H1 (cell line): ENCODE data around the gene ANKS1B. TPM values are rescaled to one million over a fixed set of nuclear protein-coding genes. Genes with fewer than 3 reads are reported as not detected.

Source experiments
- CTCF ChIA-PET: fragments of 300-600 bp; sonication (Branson Sonifier 250); formaldehyde crosslinking; loops from one replicate; lab custom pipeline; 2021; ENCODE audit not compliant: partially characterized antibody; lab: Charles Lee
- POLR2A ChIA-PET: fragments of 300-600 bp; sonication (Branson Sonifier 250); formaldehyde crosslinking; loops from one replicate; lab custom pipeline; 2021; ENCODE audit warnings: inconsistent platforms; ENCODE audit not compliant: partially characterized antibody; lab: Charles Lee
- DNase-seq, 2 experiments: peaks; one replicate each; pipeline versions ENCODE4 v3.0.0 to v3.0.0-alpha.2; 2010 to 2022; ENCODE audit warnings: low spot score in 2 of 2, low read depth in 1 of 2, mixed read lengths in 1 of 2
- FAIRE-seq: peaks from 2 replicates; lab custom pipeline; 2011; peaks lifted over from hg19 to GRCh38; lab: Jason Lieb, UNC
- H2AFZ ChIP-seq: 2 replicates; pipeline ENCODE4 v1.8.1; 2012; ENCODE audit warnings: low read length, inconsistent platforms
- H2AK5ac ChIP-seq: 2 replicates; pipeline ENCODE4 v1.6.1; 2013; ENCODE audit warnings: low read depth, low read length
- H2BK120ac ChIP-seq: replicated peaks from 2 replicates; pipeline ENCODE3; 2013; ENCODE audit warnings: low read depth, low read length, inconsistent platforms
- H2BK12ac ChIP-seq: 2 replicates; pipeline ENCODE4 v1.6.1; 2013; ENCODE audit warnings: low read depth, low read length
- H2BK15ac ChIP-seq: 2 replicates; pipeline ENCODE4 v1.6.1; 2013; ENCODE audit warnings: low read length
- H2BK20ac ChIP-seq: 2 replicates; pipeline ENCODE4 v1.6.1; 2013; ENCODE audit warnings: low read length
- H2BK5ac ChIP-seq: 2 replicates; pipeline ENCODE4 v1.6.1; 2013; ENCODE audit warnings: low read depth, low read length
- H3K14ac ChIP-seq: 2 replicates; pipeline ENCODE4 v1.6.1; 2013; ENCODE audit warnings: inconsistent platforms; ENCODE audit not compliant: insufficient read length
- H3K18ac ChIP-seq: 2 replicates; pipeline ENCODE4 v1.6.1; 2013; ENCODE audit warnings: low read length; ENCODE audit errors: extremely low read depth
- H3K23ac ChIP-seq: 2 replicates; pipeline ENCODE4 v1.6.1; 2013; ENCODE audit warnings: inconsistent platforms; ENCODE audit not compliant: insufficient read length
- H3K23me2 ChIP-seq: 2 replicates; pipeline ENCODE4 v1.6.1; 2013; ENCODE audit warnings: low read depth, low read length
- H3K27ac ChIP-seq: 2 replicates; pipeline ENCODE4 v1.6.1; 2011; ENCODE audit warnings: low read depth, low read length, inconsistent platforms
- H3K27me3 ChIP-seq, 4 experiments: replicated peaks in 1 of 4; 1 replicate in 1 of 4; 2 replicates in 3 of 4; pipeline versions ENCODE4 v1.6.1 to v1.8.1; 2011 to 2013; ENCODE audit warnings: low read length in 3 of 4, mild to moderate bottlenecking in 3 of 4, inconsistent platforms in 2 of 4, mixed read lengths in 2 of 4, moderate library complexity in 1 of 4; ENCODE audit not compliant: control insufficient read depth in 3 of 4, insufficient read depth in 3 of 4; ENCODE audit errors: extremely low read depth in 1 of 4
- H3K36me3 ChIP-seq, 4 experiments: 2 replicates each; pipeline versions ENCODE4 v1.6.1 to v1.8.1; 2011 to 2013; ENCODE audit warnings: mild to moderate bottlenecking in 4 of 4, low read length in 3 of 4, moderate library complexity in 2 of 4, control low read depth in 1 of 4, inconsistent platforms in 1 of 4; ENCODE audit not compliant: insufficient read depth in 4 of 4, control insufficient read depth in 2 of 4
- H3K4ac ChIP-seq: replicated peaks from 2 replicates; pipeline ENCODE3; 2013; ENCODE audit warnings: low read length, low read depth, mixed read lengths, inconsistent platforms; ENCODE audit not compliant: insufficient read length
- H3K4me1 ChIP-seq, 4 experiments: replicated peaks in 1 of 4; 1 replicate in 1 of 4; 2 replicates in 3 of 4; pipeline versions ENCODE4 v1.6.1 to v1.8.1; 2011 to 2013; ENCODE audit warnings: low read length in 3 of 4, inconsistent platforms in 2 of 4, mixed read lengths in 1 of 4; ENCODE audit not compliant: insufficient read depth in 4 of 4, control insufficient read depth in 3 of 4
- H3K4me2 ChIP-seq, 2 experiments: 2 replicates each; pipeline versions ENCODE4 v1.6.1 to v1.8.1; 2011 to 2013; ENCODE audit warnings: low read depth in 2 of 2, low read length in 2 of 2, control low read depth in 1 of 2, inconsistent platforms in 1 of 2, mild to moderate bottlenecking in 1 of 2; ENCODE audit not compliant: insufficient read depth in 1 of 2
- H3K4me3 ChIP-seq, 4 experiments: fragments of 200-600, 300-600 bp in 1 of 4; sonication (generic), shearing (Covaris generic), sonication (Bioruptor Twin) in 1 of 4; 2 replicates each; pipeline versions ENCODE4 v1.5.1 to v1.8.1; 2011 to 2016; ENCODE audit warnings: low read length in 4 of 4, low read depth in 3 of 4, control low read depth in 2 of 4, inconsistent platforms in 2 of 4, mild to moderate bottlenecking in 2 of 4, mixed read lengths in 1 of 4, moderate library complexity in 1 of 4; ENCODE audit not compliant: insufficient read depth in 2 of 4; ENCODE audit errors: extremely low read depth in 1 of 4
- H3K56ac ChIP-seq: replicated peaks from 2 replicates; pipeline ENCODE3; 2013; ENCODE audit warnings: low read depth, mild to moderate bottlenecking, mixed read lengths, low read length, inconsistent platforms; ENCODE audit not compliant: insufficient read length
- H3K79me1 ChIP-seq: 2 replicates; pipeline ENCODE4 v1.6.1; 2013; ENCODE audit warnings: low read depth, low read length, control low read depth
- H3K79me2 ChIP-seq, 2 experiments: 2 replicates each; pipeline versions ENCODE4 v1.6.1 to v1.8.1; 2012 to 2013; ENCODE audit warnings: low read length in 2 of 2, mild to moderate bottlenecking in 2 of 2, inconsistent platforms in 1 of 2; ENCODE audit not compliant: insufficient read depth in 2 of 2, control insufficient read depth in 1 of 2
- H3K9ac ChIP-seq, 4 experiments: replicated peaks in 1 of 4; 1 replicate in 1 of 4; 2 replicates in 3 of 4; pipeline versions ENCODE4 v1.6.1 to v1.8.1; 2011 to 2013; ENCODE audit warnings: low read depth in 3 of 4, low read length in 3 of 4, control low read depth in 2 of 4, mild to moderate bottlenecking in 2 of 4, moderate library complexity in 2 of 4, inconsistent platforms in 1 of 4; ENCODE audit errors: extremely low read depth in 1 of 4
- H3K9me3 ChIP-seq, 2 experiments: 2 replicates each; pipeline versions ENCODE4 v1.6.1 to v1.8.1; 2012 to 2013; ENCODE audit warnings: mild to moderate bottlenecking in 2 of 2, moderate library complexity in 2 of 2, control low read depth in 1 of 2, inconsistent platforms in 1 of 2, low read depth in 1 of 2, low read length in 1 of 2, mixed read lengths in 1 of 2; ENCODE audit not compliant: insufficient read depth in 2 of 2
- H4K20me1 ChIP-seq, 2 experiments: replicated peaks in 1 of 2; 2 replicates each; pipeline versions ENCODE3 to v1.8.1; 2011 to 2013; ENCODE audit warnings: inconsistent platforms in 2 of 2, low read length in 2 of 2, mild to moderate bottlenecking in 1 of 2; ENCODE audit not compliant: insufficient read depth in 2 of 2, control insufficient read depth in 1 of 2
- H4K5ac ChIP-seq: 2 replicates; pipeline ENCODE4 v1.6.1; 2013; ENCODE audit warnings: low read length, low read depth, mixed read lengths, inconsistent platforms; ENCODE audit not compliant: insufficient read length
- H4K8ac ChIP-seq: 2 replicates; pipeline ENCODE4 v1.8.0; 2013; ENCODE audit warnings: mild to moderate bottlenecking, moderate library complexity, low read length, inconsistent platforms; ENCODE audit not compliant: insufficient read depth; ENCODE audit errors: extremely low read depth
- H4K91ac ChIP-seq: replicated peaks from 2 replicates; pipeline ENCODE3; 2013; ENCODE audit warnings: low read length, mixed read lengths, inconsistent platforms; ENCODE audit not compliant: insufficient read length
- FOSL1 ChIP-seq: IDR thresholded peaks from 2 replicates; pipeline ENCODE4 v1.6.1; 2011; ENCODE audit warnings: mild to moderate bottlenecking, low read depth, low read length, moderate library complexity; ENCODE audit not compliant: insufficient read depth
- GABPA ChIP-seq: IDR thresholded peaks from 2 replicates; pipeline ENCODE4 v1.6.1; 2011; ENCODE audit warnings: mild to moderate bottlenecking, low read length, moderate library complexity, borderline replicate concordance; ENCODE audit not compliant: insufficient read depth
- JUND ChIP-seq: IDR thresholded peaks from 2 replicates; pipeline ENCODE4 v1.6.1; 2011; ENCODE audit warnings: mild to moderate bottlenecking, improper control_type of control experiment, low read length
- PHF8 ChIP-seq: fragments of 200-600 bp; sonication (generic); conservative IDR thresholded peaks from 2 replicates; pipeline ENCODE4 v1.7.1; 2012; ENCODE audit warnings: low read depth, mild to moderate bottlenecking, inconsistent platforms, low read length, moderate library complexity
- POU5F1 ChIP-seq: IDR thresholded peaks from 2 replicates; pipeline ENCODE4 v1.6.1; 2011; ENCODE audit warnings: low read depth, mild to moderate bottlenecking, low read length, moderate library complexity
- RAD21 ChIP-seq, 2 experiments: IDR thresholded peaks in 1 of 2; conservative IDR thresholded peaks in 1 of 2; 2 replicates each; pipeline ENCODE4 v1.6.1; 2011; ENCODE audit warnings: low read depth in 2 of 2, low read length in 2 of 2, improper control_type of control experiment in 1 of 2, inconsistent platforms in 1 of 2, mild to moderate bottlenecking in 1 of 2, moderate library complexity in 1 of 2
- TAF1 ChIP-seq: IDR thresholded peaks from 2 replicates; pipeline ENCODE4 v1.6.1; 2011; ENCODE audit warnings: mild to moderate bottlenecking, low read depth, low read length
- TAF7 ChIP-seq: optimal IDR thresholded peaks from 2 replicates; pipeline ENCODE3; 2011; ENCODE audit warnings: low read depth, mild to moderate bottlenecking, inconsistent platforms, low read length, moderate library complexity, borderline replicate concordance
- WGBS, 2 experiments: shearing (Covaris generic) in 1 of 2; methylation state at CpG; one replicate each; pipeline versions ENCODE4 v1.1.6 to v1.1.7; 2013 to 2015; ENCODE audit warnings: low lambda C conversion rate in 2 of 2, mixed read lengths in 2 of 2, inconsistent platforms in 1 of 2, low coverage in 1 of 2, missing lambda C conversion rate in 1 of 2; ENCODE audit not compliant: insufficient replicate concordance in 2 of 2, insufficient coverage in 1 of 2, insufficient read length in 1 of 2; ENCODE audit errors: extremely low coverage in 1 of 2, missing lambda C conversion rate in 1 of 2; 5-methylcytosine and 5-hydroxymethylcytosine counted together
- polyA plus RNA-seq, 7 experiments: library from polyadenylated mRNA; depleted of rRNA in 3 of 7; stranded (reverse) in 5 of 7; unstranded in 2 of 7; fragments of >200 nt in 5 of 7; fragments of 200-250 nt in 2 of 7; gene quantifications; 1 replicate in 5 of 7; 2 replicates in 1 of 7; 4 replicates in 1 of 7; pipeline versions ENCODE4 v1.2.1 to v1.2.3, GENCODE V29; 2011 to 2013; ENCODE audit warnings: missing spikeins in 2 of 7, mixed read lengths in 2 of 7
- total RNA-seq: library from RNA; stranded (reverse); fragmentation: NEBNext Ultra II Directional; extraction: Animal tissue kit (Norgen Biotek cat#: 25700); gene quantifications from 2 replicates; pipeline ENCODE4 v1.2.1, GENCODE V29; 2021
- TF ChIP-seq, protein P1 (sequence below), 3 experiments: IDR thresholded peaks; 1 replicate in 2 of 3; 2 replicates in 1 of 3; pipeline versions ENCODE4 v1.5.1 to v1.6.1; 2011; ENCODE audit warnings: low read length in 3 of 3, mild to moderate bottlenecking in 3 of 3, inconsistent platforms in 2 of 3, low read depth in 1 of 3, moderate library complexity in 1 of 3; ENCODE audit not compliant: insufficient read depth in 1 of 3; ENCODE audit errors: control extremely low read depth in 1 of 3

ANKS1B gene
- total and polyA plus RNA-seq, 2 of the 8 experiments (the other 6 are each of a cell fraction or from before 2014, with no cell fraction given) = 2.7 to 6.1 TPM

DNA sequence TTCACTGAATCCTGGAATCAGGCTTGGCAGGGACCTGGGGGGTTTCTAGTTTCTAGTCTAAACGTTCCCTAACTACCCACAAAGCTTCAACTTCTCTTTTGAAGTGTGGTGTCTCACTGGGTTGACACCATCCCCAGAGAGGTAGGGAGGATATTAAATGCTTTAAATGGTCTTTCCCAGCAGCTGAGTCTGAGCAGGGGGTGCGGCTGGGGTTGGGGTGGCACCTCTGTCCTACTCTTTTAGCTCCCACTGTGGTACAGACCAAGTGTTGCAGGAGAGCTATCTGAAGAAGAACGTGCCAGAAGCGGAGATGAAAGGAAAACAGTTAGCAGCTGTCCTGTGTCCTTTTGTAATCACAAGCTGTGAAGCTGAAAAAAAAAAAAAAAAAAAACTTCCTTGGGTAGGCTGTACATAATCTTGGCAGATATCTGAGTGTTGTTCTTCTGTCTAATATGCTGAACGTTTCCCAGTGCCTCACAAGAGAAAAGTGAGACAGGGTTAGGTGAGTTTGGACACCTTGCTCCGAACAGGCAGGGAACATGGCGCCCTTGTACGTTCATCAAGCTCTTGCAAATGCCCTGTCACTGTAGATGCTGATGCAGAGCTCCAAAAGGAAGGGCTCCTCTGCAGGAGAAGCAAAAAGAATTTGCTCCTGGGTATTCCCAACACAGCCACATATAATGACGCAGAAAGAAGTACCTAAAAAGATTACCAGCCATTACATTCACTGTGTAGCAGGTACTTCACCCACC is 892.5 kb downstream of the ANKS1B start:
- Histone ChIP-seq H3K4me3 (no peak overlapping the region), H3K9ac (no peak overlapping the region), H3K18ac (no peak overlapping the region), H2BK5ac (no peak overlapping the region), H2BK120ac (no peak overlapping the region), H3K4ac (no peak overlapping the region), H2AK5ac (no peak overlapping the region), H3K4me2 (no peak overlapping the region), H2BK12ac (no peak overlapping the region), H3K23ac (no peak overlapping the region), H3K56ac (no peak overlapping the region), H4K20me1 (no peaks in the 10 kb centered on the region), H2AFZ (no peak overlapping the region), H3K79me1 (no peaks in the 10 kb centered on the region), H3K14ac (no peak overlapping the region), H2BK15ac (no peak overlapping the region), H3K79me2 (no peaks in the 10 kb centered on the region), H3K23me2 (no peaks in the 10 kb centered on the region; the same call in 1 of the 2 replicates), H4K5ac (no peak overlapping the region), H4K91ac (no peak overlapping the region), H3K27me3 (no peaks in the 10 kb centered on the region), H2BK20ac (no peak overlapping the region), H3K36me3 (no peaks in the 10 kb centered on the region), H3K9me3 (no peaks in the 10 kb centered on the region), H3K27ac (no peak overlapping the region), H3K4me1 (peaks cover 0 to 5% (median 1%) of the 10 kb centered on the region in 4 experiments; a peak in 2 of 7 replicates), H4K8ac (no peak overlapping the region)
- FAIRE-seq (no peak), DNase-seq (no peak)
- CTCF ChIA-PET = interaction anchor here (0.6 to 1.7 kb wide), 4 partner anchors 49 to 1062 kb away, joined by 3 to 6 read pairs (median 4); no protein-coding TSS in a partner anchor
- 88% methylated on average over 9 of the region's 9 CpGs; no CpG with 5 or more reads in 1 of the 2 experiments for WGBS, 2 experiments
- POLR2A ChIA-PET = interaction anchor here (0.6 to 0.7 kb wide), 2 partner anchors 9 to 786 kb away, joined by 3 read pairs; no protein-coding TSS in a partner anchor
- no peak for TF ChIP-seq PHF8
- no peak for TF ChIP-seq GABPA
- no peak for TF ChIP-seq TAF7
- no peak for TF ChIP-seq TAF1
- TF ChIP-seq POU5F1 = no peak
- no peak for TF ChIP-seq JUND
- TF ChIP-seq, protein P1, sequence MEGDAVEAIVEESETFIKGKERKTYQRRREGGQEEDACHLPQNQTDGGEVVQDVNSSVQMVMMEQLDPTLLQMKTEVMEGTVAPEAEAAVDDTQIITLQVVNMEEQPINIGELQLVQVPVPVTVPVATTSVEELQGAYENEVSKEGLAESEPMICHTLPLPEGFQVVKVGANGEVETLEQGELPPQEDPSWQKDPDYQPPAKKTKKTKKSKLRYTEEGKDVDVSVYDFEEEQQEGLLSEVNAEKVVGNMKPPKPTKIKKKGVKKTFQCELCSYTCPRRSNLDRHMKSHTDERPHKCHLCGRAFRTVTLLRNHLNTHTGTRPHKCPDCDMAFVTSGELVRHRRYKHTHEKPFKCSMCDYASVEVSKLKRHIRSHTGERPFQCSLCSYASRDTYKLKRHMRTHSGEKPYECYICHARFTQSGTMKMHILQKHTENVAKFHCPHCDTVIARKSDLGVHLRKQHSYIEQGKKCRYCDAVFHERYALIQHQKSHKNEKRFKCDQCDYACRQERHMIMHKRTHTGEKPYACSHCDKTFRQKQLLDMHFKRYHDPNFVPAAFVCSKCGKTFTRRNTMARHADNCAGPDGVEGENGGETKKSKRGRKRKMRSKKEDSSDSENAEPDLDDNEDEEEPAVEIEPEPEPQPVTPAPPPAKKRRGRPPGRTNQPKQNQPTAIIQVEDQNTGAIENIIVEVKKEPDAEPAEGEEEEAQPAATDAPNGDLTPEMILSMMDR (IDR thresholded peaks at IDR 0.05; ENCODE audit: control extremely low read depth in 1 of 3, insufficient read depth in 1 of 3, low read depth in 1 of 3, low read length in 3 of 3) = no peak
- no peak for TF ChIP-seq RAD21 (IDR thresholded peaks at IDR 0.05 in 1 of 2, conservative IDR thresholded peaks at IDR 0.05 in 1 of 2; ENCODE audit: low read depth in 2 of 2, low read length in 2 of 2)
- no peak for TF ChIP-seq FOSL1
